GM19035 (cell line): ENCODE results near the gene TRA2B.

ENCODE experiments used
- ATAC-seq: cut with Tn5 transposase; IDR thresholded peaks from one replicate; pipeline ENCODE4 v1.9.1; 2021; ENCODE audit not compliant: unreplicated experiment

TRA2B gene

GRCh38 chr3:185954366-185954723, 16.5 kb upstream of the TRA2B start:
- ATAC-seq = no peak

GRCh38 chr3:185950728-185951127, 12.9 kb upstream of the TRA2B start:
- no peak for ATAC-seq

GRCh38 chr3:185949515-185949914, 11.7 kb upstream of the TRA2B start:
- ATAC-seq = no peak

- no peak for ATAC-seq
These were observed 10.5 kb upstream of the TRA2B start for GRCh38 chr3:185948292-185948691.

- peak; percentile 18 for ATAC-seq
These were observed 5.9 kb upstream of the TRA2B start for GRCh38 chr3:185943760-185944106.

- peak; percentile 84 for ATAC-seq
These were observed 5.3 kb upstream of the TRA2B start for GRCh38 chr3:185942907-185943759.

GRCh38 chr3:185942396-185942795, 4.6 kb upstream of the TRA2B start:
- ATAC-seq = no peak

- ATAC-seq = no peak
These were observed 3.1 kb upstream of the TRA2B start for GRCh38 chr3:185940951-185941350.

- no peak for ATAC-seq
These were observed 1.9 kb upstream of the TRA2B start for GRCh38 chr3:185939721-185940120.

- ATAC-seq = peak; percentile 54
These were observed 763 bp downstream of the TRA2B start for GRCh38 chr3:185936814-185937688.

- no peak for ATAC-seq
These were observed 1.6 kb downstream of the TRA2B start for GRCh38 chr3:185936273-185936629.

- ATAC-seq = no peak
These were observed 2.1 kb downstream of the TRA2B start for GRCh38 chr3:185935465-185936272.

GRCh38 chr3:185934767-185935464, 2.9 kb downstream of the TRA2B start:
- ATAC-seq = no peak

GRCh38 chr3:185934174-185934557, 3.6 kb downstream of the TRA2B start:
- ATAC-seq = no peak

- ATAC-seq = no peak
These were observed 4.2 kb downstream of the TRA2B start for GRCh38 chr3:185933374-185934173.

- ATAC-seq = no peak
These were observed 5.8 kb downstream of the TRA2B start for GRCh38 chr3:185931777-185932612.

GRCh38 chr3:185930393-185931107, 7.3 kb downstream of the TRA2B start:
- ATAC-seq = no peak
